Testis (tissue), 2 donors: ENCODE measurements around the gene IFNL4.

Experiments used
- CTCF ChIP-seq, 3 experiments: fragments of 450-650 bp in 2 of 3; fragments of 200-600 bp in 1 of 3; sonication (generic) in 1 of 3; IDR thresholded peaks; one replicate each; pipeline ENCODE4 v1.5.1; 2016 to 2019; ENCODE audit warnings: antibody characterized with exemption in 3 of 3, mild to moderate bottlenecking in 2 of 3, moderate library complexity in 1 of 3
- POLR2A ChIP-seq: fragments of 450-650 bp; IDR thresholded peaks from one replicate; pipeline ENCODE4 v1.6.1; 2017; ENCODE audit warnings: antibody characterized with exemption, mild to moderate bottlenecking, moderate library complexity

- TF ChIP-seq POLR2A (no peak), CTCF (IDR thresholded peaks at IDR 0.05) (no peak)
Observed at GRCh38 chr19:39202998-39203355, 45.7 kb downstream of the IFNL4 start.
